ENCODE data around the gene AMDHD1.
A peak's percentile ranks its signal among the peaks of the same experiment; 100 is the strongest.

The AMDHD1 gene

DNA sequence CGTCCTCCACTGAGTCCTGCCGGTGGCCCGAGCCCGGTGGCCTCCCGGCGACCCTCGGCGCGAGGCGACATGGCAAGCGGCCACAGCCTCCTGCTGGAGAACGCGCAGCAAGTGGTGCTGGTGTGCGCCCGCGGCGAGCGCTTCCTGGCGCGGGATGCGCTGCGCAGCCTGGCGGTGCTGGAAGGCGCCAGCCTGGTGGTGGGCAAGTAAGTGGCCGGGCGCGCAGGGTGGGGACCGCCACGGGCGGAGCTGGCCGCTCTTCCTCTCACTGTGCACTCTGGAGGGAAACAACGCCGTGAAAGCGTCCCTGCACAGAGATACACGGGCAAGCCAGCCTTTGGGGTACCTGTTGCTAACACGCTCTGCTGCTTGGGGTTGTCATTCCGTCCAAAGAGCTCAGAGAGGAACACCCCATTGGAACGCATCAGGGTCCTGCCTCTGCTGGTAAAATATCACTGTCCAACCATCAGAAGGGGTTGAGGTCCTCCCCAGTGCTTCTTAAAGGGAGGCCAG, at the start of gene AMDHD1:
Gene AMDHD1, plus strand, starts transcription at position 2 of the 513 bp plus-strand sequence. Its CDS starts 68 bp downstream, at position 70.
- peak; percentile 40 to 53 for DNase-seq
- peak; percentile 6 for TF ChIP-seq POLR2A (IDR thresholded peaks at IDR 0.05; ENCODE audit: low read length)
- no peak for TF ChIP-seq GATA1 (IDR thresholded peaks at IDR 0.05; ENCODE audit: low read depth, low read length)

DNA sequence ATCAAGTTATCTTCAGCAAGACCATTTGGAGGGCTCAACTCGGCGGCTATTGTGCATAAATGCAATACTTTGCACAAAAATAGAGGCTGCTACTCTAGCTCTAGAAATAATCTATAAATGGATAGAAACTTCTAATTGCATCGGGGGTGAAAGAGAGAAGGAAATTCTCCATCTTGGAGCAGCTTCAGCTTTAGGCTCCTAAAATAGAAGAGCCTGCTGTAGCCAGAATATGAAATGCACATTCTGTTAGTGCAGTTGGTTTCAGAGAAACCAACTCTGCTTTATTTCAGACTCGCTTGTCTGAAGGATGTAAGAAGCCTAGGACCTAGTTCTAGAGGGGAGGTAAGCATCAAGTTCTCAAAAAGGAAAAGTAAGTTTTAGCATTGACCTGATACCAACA, 46.3 kb upstream of the AMDHD1 start:
- no peak for TF ChIP-seq GATA1 (IDR thresholded peaks at IDR 0.05; ENCODE audit: low read depth, low read length)
- no peak for TF ChIP-seq POLR2A (IDR thresholded peaks at IDR 0.05; ENCODE audit: low read length)

GRCh38 chr12:95898081-95898480, 45.0 kb upstream of the AMDHD1 start:
- DNase-seq: no peak
- no peak for TF ChIP-seq POLR2A (IDR thresholded peaks at IDR 0.05; ENCODE audit: low read length)
- TF ChIP-seq GATA1 (IDR thresholded peaks at IDR 0.05; ENCODE audit: low read depth, low read length): no peak

More for the DNA sequence above, 46.3 kb upstream of the AMDHD1 start:
- no peak for DNase-seq

DNA sequence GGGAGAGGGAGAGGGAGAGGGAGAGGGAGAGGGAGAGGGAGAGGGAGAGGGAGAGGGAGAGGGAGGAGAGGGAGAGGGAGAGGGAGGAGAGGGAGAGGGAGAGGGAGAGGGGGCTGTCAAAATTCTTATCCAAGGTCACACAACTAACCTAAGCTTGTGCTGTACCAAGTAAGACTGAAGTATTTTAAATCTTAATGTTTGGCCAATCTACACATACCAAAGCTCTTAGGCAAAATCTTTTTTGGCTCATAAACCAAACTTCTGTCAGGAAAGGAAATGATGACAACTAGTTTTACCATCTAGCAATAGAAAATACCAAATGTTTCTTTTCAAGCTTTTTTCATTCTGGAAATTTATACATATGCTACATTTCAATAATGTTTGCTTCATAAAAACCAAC, 34.6 kb upstream of the AMDHD1 start:
- DNase-seq: no peak
- TF ChIP-seq POLR2A (IDR thresholded peaks at IDR 0.05; ENCODE audit: low read length): no peak
- no peak for TF ChIP-seq GATA1 (IDR thresholded peaks at IDR 0.05; ENCODE audit: low read depth, low read length)

GRCh38 chr12:95909871-95910270, 33.3 kb upstream of the AMDHD1 start:
- no peak for TF ChIP-seq GATA1 (IDR thresholded peaks at IDR 0.05; ENCODE audit: low read depth, low read length)
- TF ChIP-seq POLR2A (IDR thresholded peaks at IDR 0.05; ENCODE audit: low read length): no peak
- no peak for DNase-seq

- no peak for TF ChIP-seq POLR2A (IDR thresholded peaks at IDR 0.05; ENCODE audit: low read length)
- DNase-seq: peak; percentile 36 to 57
Observed at GRCh38 chr12:95918194-95918993, 24.7 kb upstream of the AMDHD1 start.

DNA sequence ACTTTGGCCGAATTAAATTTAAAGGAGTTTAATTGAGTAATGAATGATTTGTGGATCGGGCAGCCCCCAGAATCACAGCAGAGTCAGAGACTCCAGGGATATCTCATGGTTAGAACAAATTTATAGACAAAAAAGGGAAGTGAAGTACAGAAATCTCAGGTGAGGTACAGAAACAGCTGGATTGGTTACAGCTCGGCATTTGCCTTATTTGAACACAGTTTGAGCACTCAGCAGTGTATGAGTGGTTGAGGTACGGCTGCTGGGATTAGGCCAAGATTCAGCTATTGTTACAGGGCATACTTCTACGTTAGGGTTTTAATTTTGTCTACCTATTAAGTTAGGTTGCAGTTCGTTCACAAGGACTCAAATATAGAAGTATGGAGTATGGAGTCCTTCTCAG, 24.0 kb upstream of the AMDHD1 start:
- no peak for DNase-seq
- TF ChIP-seq POLR2A (IDR thresholded peaks at IDR 0.05; ENCODE audit: low read length) (no peak), GATA1 (IDR thresholded peaks at IDR 0.05; ENCODE audit: low read depth, low read length) (no peak)

DNA sequence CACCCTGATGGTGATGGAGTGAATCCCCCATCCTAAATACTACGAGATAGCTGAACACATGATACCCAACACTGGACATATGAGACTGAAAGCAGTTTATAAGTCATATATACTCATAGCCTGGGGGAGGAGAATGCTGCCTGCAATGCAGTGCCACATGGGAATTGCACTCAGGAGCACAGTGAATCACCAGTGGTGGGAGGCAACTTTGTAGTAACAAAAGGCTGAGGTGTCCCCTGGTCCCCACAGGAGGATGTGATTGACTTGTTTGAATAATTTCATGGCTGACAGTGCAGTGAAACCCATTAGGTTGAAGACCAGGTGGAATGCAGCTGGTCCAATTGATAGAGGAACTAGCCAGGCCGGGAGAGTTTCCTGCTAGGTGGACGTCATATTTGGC, 20.9 kb upstream of the AMDHD1 start:
- TF ChIP-seq POLR2A (IDR thresholded peaks at IDR 0.05; ENCODE audit: low read length) (no peak), GATA1 (IDR thresholded peaks at IDR 0.05; ENCODE audit: low read depth, low read length) (no peak)
- DNase-seq: no peak

DNA sequence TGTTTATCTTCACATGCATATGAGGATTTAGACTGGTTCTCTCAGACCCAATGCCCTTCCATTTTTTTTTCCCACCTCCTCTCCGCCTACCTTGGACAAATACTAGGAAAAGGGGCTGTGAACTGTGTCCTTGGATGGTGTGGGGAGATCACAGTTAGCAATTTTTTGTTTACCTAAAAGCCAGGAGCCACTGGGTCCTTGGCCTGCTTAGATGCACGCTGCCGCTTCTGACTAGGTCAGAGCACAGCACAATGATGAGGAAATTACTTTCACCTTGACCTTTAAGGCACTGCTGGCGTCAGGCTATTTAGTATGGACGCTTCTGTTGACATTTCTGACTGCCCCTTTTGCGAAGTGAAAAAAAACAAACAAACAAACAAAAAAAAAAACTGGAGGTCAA, 2.6 kb upstream of the AMDHD1 start:
- TF ChIP-seq POLR2A (IDR thresholded peaks at IDR 0.05; ENCODE audit: low read length) (no peak), GATA1 (IDR thresholded peaks at IDR 0.05; ENCODE audit: low read depth, low read length) (no peak)
- DNase-seq: no peak

DNA sequence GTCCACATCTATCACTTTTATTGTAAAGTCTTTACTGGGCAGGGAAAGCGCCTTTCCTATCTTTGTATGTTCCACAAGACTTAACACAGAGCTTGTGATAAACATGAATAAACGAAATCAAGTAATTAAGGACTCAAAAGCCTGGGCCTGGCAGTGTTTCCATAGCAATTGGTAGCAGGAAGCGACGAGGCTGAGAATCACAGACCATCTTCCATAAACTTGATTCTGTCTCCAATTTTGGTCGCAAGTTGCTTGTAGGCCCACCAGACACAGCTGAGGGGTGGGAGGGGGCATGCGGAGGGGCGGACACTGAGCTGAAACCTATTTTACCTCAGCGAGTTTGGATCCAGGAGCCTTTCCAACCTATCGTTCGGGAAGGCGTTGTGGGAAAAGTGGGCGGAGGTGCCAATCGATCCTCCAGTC, 1.0 kb upstream of the AMDHD1 start:
- no peak for TF ChIP-seq POLR2A (IDR thresholded peaks at IDR 0.05; ENCODE audit: low read length)
- no peak for DNase-seq

- no peak for TF ChIP-seq GATA1 (IDR thresholded peaks at IDR 0.05; ENCODE audit: low read depth, low read length)
- TF ChIP-seq POLR2A (IDR thresholded peaks at IDR 0.05; ENCODE audit: low read length): peak; percentile 20
- peak; percentile 52 to 61 for DNase-seq
Observed at GRCh38 chr12:95942524-95943329, 404 bp upstream of the AMDHD1 start, which contains the start of gene CCDC38. Gene CCDC38 (minus strand): TSS chr12:95942614. CDS start chr12:95936509, 6,105 bp downstream.

DNA sequence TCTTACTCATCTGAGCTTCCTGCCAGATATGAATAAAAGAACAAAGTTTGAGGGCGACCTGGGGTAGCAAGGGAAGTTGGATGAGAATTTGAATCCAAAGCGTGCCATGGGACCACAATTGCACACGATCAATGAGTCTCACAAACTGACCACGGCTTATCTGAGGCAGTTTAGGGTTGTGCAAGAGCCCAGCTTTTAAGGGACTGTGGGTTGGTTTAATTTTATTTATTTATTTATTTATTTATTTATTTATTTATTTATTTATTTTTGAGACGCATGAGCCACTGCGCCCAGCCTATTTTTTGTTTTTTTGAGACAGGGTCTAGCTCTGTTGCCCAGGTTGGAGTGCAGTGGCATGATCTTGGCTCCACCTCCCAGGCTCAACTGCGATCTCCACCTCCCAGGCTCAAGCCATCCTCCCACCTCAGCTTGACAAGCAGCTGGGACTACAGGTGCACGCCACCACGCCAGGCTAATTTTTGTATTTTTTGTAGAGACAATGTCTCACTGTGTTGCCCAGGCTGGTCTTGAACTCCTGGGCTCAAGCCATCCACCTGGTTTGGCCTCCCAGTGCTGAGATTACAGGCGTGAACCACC, 1.1 kb downstream of the AMDHD1 start:
- DNase-seq: no peak
- no peak for TF ChIP-seq GATA1 (IDR thresholded peaks at IDR 0.05; ENCODE audit: low read depth, low read length)
- no peak for TF ChIP-seq POLR2A (IDR thresholded peaks at IDR 0.05; ENCODE audit: low read length)

DNA sequence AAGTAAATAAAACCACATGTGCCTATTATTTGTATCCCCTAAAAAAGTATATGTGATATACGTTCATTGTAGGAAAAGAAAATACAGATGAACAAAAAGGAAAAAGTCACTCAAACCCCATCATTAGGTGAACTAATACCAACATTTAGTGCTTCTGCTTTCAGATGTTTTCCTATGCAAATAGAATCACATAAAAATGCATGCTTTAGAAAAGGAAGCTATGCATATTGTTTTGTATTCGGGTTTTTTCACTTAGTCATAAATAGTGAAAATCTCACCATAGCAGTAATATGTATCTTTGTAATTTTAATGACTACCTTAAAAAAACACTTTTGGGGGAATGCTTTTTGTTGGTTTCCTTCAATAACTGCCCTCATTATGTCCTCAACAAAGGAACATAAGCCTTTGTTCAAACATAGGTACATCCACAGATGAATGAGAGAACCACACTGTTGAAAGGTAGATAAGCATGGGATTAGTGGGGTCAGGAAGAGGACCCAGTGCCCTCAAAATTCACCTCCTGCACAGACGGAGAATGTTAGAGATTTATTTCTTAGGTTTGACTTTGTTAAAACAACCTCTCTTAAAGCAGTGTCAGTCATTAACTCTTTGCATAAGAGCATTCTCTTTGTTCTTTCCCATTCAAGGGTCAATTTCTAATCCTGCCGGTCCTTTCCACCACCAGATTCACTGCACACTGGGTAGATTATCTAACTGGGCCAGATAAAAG, 6.5 kb downstream of the AMDHD1 start:
- no peak for DNase-seq
- TF ChIP-seq POLR2A (IDR thresholded peaks at IDR 0.05; ENCODE audit: low read length) (no peak), GATA1 (IDR thresholded peaks at IDR 0.05; ENCODE audit: low read depth, low read length) (no peak)

Data from erythroblast (primary cell).